H9 (cell line): Measurements from ENCODE around the gene SLC1A7. TPM values are rescaled to one million over a fixed set of nuclear protein-coding genes. Genes with fewer than 3 reads are reported as not detected.

ENCODE experiments used
- DNase-seq: peaks from one replicate; pipeline ENCODE4 v3.0.0-alpha.2; 2017
- H2AFZ ChIP-seq: one replicate; pipeline ENCODE4 v1.6.1; 2013; ENCODE audit warnings: mild to moderate bottlenecking, low read length, control low read depth, moderate library complexity
- H2AK5ac ChIP-seq: 2 replicates; pipeline ENCODE4 v1.6.1; 2013; ENCODE audit warnings: low read length, control low read depth, mixed read lengths; ENCODE audit not compliant: insufficient read length
- H2BK120ac ChIP-seq: one replicate; pipeline ENCODE4 v1.6.1; 2013; ENCODE audit warnings: low read depth, mild to moderate bottlenecking, low read length, control low read depth, inconsistent platforms; ENCODE audit not compliant: poor library complexity, severe bottlenecking
- H2BK12ac ChIP-seq: 2 replicates; pipeline ENCODE4 v1.6.1; 2013; ENCODE audit warnings: low read length, control low read depth, mixed read lengths, low read depth; ENCODE audit not compliant: insufficient read length
- H2BK15ac ChIP-seq: 2 replicates; pipeline ENCODE4 v1.6.1; 2013; ENCODE audit warnings: low read depth, low read length, control low read depth
- H2BK20ac ChIP-seq: one replicate; pipeline ENCODE4 v1.6.1; 2013; ENCODE audit warnings: low read depth, mild to moderate bottlenecking, low read length, control low read depth, inconsistent platforms; ENCODE audit not compliant: poor library complexity, severe bottlenecking
- H2BK5ac ChIP-seq: 2 replicates; pipeline ENCODE4 v1.6.1; 2013; ENCODE audit warnings: low read length, control low read depth, mixed read lengths; ENCODE audit not compliant: insufficient read length
- H3K14ac ChIP-seq: 2 replicates; pipeline ENCODE4 v1.6.1; 2013; ENCODE audit warnings: low read length, control low read depth; ENCODE audit not compliant: insufficient read depth
- H3K18ac ChIP-seq: 2 replicates; pipeline ENCODE4 v1.6.1; 2013; ENCODE audit warnings: low read depth, mild to moderate bottlenecking, mixed read lengths, low read length, control low read depth; ENCODE audit not compliant: insufficient read length
- H3K23ac ChIP-seq: 2 replicates; pipeline ENCODE4 v1.6.1; 2013; ENCODE audit warnings: low read length, control low read depth, mixed read lengths, low read depth; ENCODE audit not compliant: insufficient read length
- H3K23me2 ChIP-seq: 2 replicates; pipeline ENCODE4 v1.6.1; 2013; ENCODE audit warnings: low read depth, mild to moderate bottlenecking, mixed read lengths, low read length, control low read depth; ENCODE audit not compliant: insufficient read length, poor library complexity, severe bottlenecking
- H3K27ac ChIP-seq: 2 replicates; pipeline ENCODE4 v1.5.1; 2013; ENCODE audit warnings: low read length, control low read depth, mixed read lengths, low read depth; ENCODE audit not compliant: insufficient read length
- H3K27me3 ChIP-seq: 2 replicates; pipeline ENCODE4 v1.6.1; 2013; ENCODE audit warnings: low read length, control low read depth, inconsistent platforms; ENCODE audit not compliant: insufficient read depth
- H3K4ac ChIP-seq: 2 replicates; pipeline ENCODE4 v1.6.1; 2013; ENCODE audit warnings: low read depth, mild to moderate bottlenecking, control low read depth, inconsistent platforms, low read length, moderate library complexity
- H3K4me1 ChIP-seq: 2 replicates; pipeline ENCODE4 v1.6.1; 2013; ENCODE audit warnings: low read length, control low read depth, inconsistent platforms; ENCODE audit not compliant: insufficient read depth
- H3K4me2 ChIP-seq: 2 replicates; pipeline ENCODE4 v1.6.1; 2013; ENCODE audit warnings: low read length, control low read depth, mixed read lengths; ENCODE audit not compliant: insufficient read length, insufficient read depth
- H3K56ac ChIP-seq: 2 replicates; pipeline ENCODE4 v1.6.1; 2013; ENCODE audit warnings: low read depth, mild to moderate bottlenecking, mixed read lengths, low read length, control low read depth; ENCODE audit not compliant: insufficient read length
- H3K79me1 ChIP-seq: 2 replicates; pipeline ENCODE4 v1.6.1; 2013; ENCODE audit warnings: low read depth, mild to moderate bottlenecking, moderate library complexity, low read length, control low read depth, inconsistent platforms; ENCODE audit not compliant: insufficient read depth, poor library complexity, severe bottlenecking
- H3K79me2 ChIP-seq: 2 replicates; pipeline ENCODE4 v1.6.1; 2013; ENCODE audit warnings: low read length, control low read depth, inconsistent platforms; ENCODE audit not compliant: insufficient read depth
- H3K9ac ChIP-seq: 2 replicates; pipeline ENCODE4 v1.6.1; 2013; ENCODE audit warnings: low read length, control low read depth, mixed read lengths; ENCODE audit not compliant: insufficient read length; ENCODE audit errors: extremely low read depth
- H3K9me3 ChIP-seq: one replicate; pipeline ENCODE4 v1.6.1; 2013; ENCODE audit warnings: low read depth, low read length, inconsistent platforms; ENCODE audit not compliant: control insufficient read depth
- H3T11ph ChIP-seq: one replicate; pipeline ENCODE4 v1.6.1; 2013; ENCODE audit warnings: mild to moderate bottlenecking, low read length, control low read depth, inconsistent platforms
- H4K20me1 ChIP-seq: one replicate; pipeline ENCODE4 v1.6.1; 2013; ENCODE audit not compliant: control insufficient read depth, insufficient read length, insufficient read depth
- H4K5ac ChIP-seq: 2 replicates; pipeline ENCODE4 v1.6.1; 2013; ENCODE audit warnings: low read depth, mild to moderate bottlenecking, mixed read lengths, low read length, control low read depth; ENCODE audit not compliant: insufficient read length
- H4K8ac ChIP-seq: replicated peaks from 2 replicates; pipeline ENCODE4 v1.6.1; 2013; ENCODE audit warnings: low read length, control low read depth, mixed read lengths, low read depth; ENCODE audit not compliant: insufficient read length
- H4K91ac ChIP-seq: 2 replicates; pipeline ENCODE4 v1.6.1; 2013; ENCODE audit warnings: low read depth, mild to moderate bottlenecking, moderate library complexity, mixed read lengths, low read length, control low read depth; ENCODE audit not compliant: insufficient read length
- H3K27ac Mint-ChIP-seq, 3 experiments: 2 replicates in 2 of 3; 3 replicates in 1 of 3; pipeline ENCODE4 v1.8.0; 2020 to 2021; ENCODE audit warnings: mixed read lengths in 3 of 3, mild to moderate bottlenecking in 1 of 3, moderate library complexity in 1 of 3
- H3K27me3 Mint-ChIP-seq: 2 replicates; pipeline ENCODE4 v1.8.0; 2021; ENCODE audit warnings: low read depth, mild to moderate bottlenecking, moderate library complexity, mixed read lengths
- H3K36me3 Mint-ChIP-seq, 3 experiments: 2 replicates in 2 of 3; 3 replicates in 1 of 3; pipeline ENCODE4 v1.8.0; 2020 to 2021; ENCODE audit warnings: low read depth in 3 of 3, mixed read lengths in 3 of 3; ENCODE audit not compliant: insufficient read depth in 1 of 3
- H3K4me1 Mint-ChIP-seq, 2 experiments: 2 replicates each; pipeline ENCODE4 v1.8.0; 2020; ENCODE audit warnings: mixed read lengths in 2 of 2
- H3K4me3 Mint-ChIP-seq, 2 experiments: 2 replicates in 1 of 2; 3 replicates in 1 of 2; pipeline ENCODE4 v1.8.0; 2020 to 2021; ENCODE audit warnings: mild to moderate bottlenecking in 2 of 2, mixed read lengths in 2 of 2, moderate library complexity in 1 of 2
- H3K9me3 Mint-ChIP-seq, 2 experiments: 2 replicates in 1 of 2; 3 replicates in 1 of 2; pipeline ENCODE4 v1.8.0; 2020; ENCODE audit warnings: mild to moderate bottlenecking in 2 of 2, mixed read lengths in 2 of 2, moderate library complexity in 1 of 2
- CTCF ChIP-seq: fragments of 200-600 bp; sonication (generic); conservative IDR thresholded peaks from 3 replicates; pipeline ENCODE4 v1.8.0; 2021; ENCODE audit warnings: antibody characterized with exemption, mild to moderate bottlenecking
- WGBS: extraction: QIAGEN DNeasy Blood & Tissue Kit; methylation state at CpG from one replicate; pipeline ENCODE4 v1.1.7; 2013; ENCODE audit warnings: missing lambda C conversion rate, low lambda C conversion rate, mixed read lengths; ENCODE audit not compliant: insufficient read length; ENCODE audit errors: extremely low coverage; 5-methylcytosine and 5-hydroxymethylcytosine counted together
- total RNA-seq: library from RNA; stranded (reverse); gene quantifications from 2 replicates; pipeline ENCODE4 v1.2.1, GENCODE V29; 2021

The SLC1A7 gene
- total RNA-seq, 1 experiment from 2014 or later: not detected

- no peaks in the 10 kb centered on the region for H3K9me3 Mint-ChIP-seq
- Histone ChIP-seq H3K4me1 (peaks cover 6% of the 10 kb centered on the region; the same call in 1 of the 2 replicates), H2AK5ac (no peak overlapping the region), H3K27ac (no peak overlapping the region), H2BK120ac (no peak overlapping the region), H3K9me3 (no peaks in the 10 kb centered on the region), H3K23ac (no peak overlapping the region), H2BK12ac (no peak overlapping the region), H2AFZ (no peak overlapping the region), H3K79me2 (no peaks in the 10 kb centered on the region), H4K8ac (no peak overlapping the region), H4K20me1 (no peaks in the 10 kb centered on the region), H2BK5ac (no peak overlapping the region), H4K91ac (no peak overlapping the region), H3K4me2 (no peak overlapping the region), H3K79me1 (no peaks in the 10 kb centered on the region), H3K56ac (no peak overlapping the region), H3K14ac (no peak overlapping the region), H3K9ac (no peak overlapping the region), H3K18ac (no peak overlapping the region), H2BK15ac (no peak overlapping the region), H3K4ac (no peak overlapping the region), H3K23me2 (peaks cover 3% of the 10 kb centered on the region), H3K27me3 (no peaks in the 10 kb centered on the region), H2BK20ac (no peak overlapping the region), H3T11ph (no peak overlapping the region), H4K5ac (no peak overlapping the region)
- peaks cover 7% of the 10 kb centered on the region for H3K27me3 Mint-ChIP-seq
- DNase-seq: no peak
- peak overlapping the region in 1 of 3 experiments; percentile 73; a peak in 2 of 7 replicates for H3K27ac Mint-ChIP-seq
- no CpG with 5 or more reads among the region's 13 CpGs for WGBS
- no peak overlapping the region for H3K4me3 Mint-ChIP-seq
- peaks cover 12 to 31% of the 10 kb centered on the region in 2 experiments for H3K4me1 Mint-ChIP-seq
- TF ChIP-seq CTCF: no peak
- H3K36me3 Mint-ChIP-seq: no peaks in the 10 kb centered on the region; a peak in 1 of 7 replicates
Observed at GRCh38 chr1:53082826-53083455, 59.5 kb downstream of the SLC1A7 start.
